H1 (cell line): ENCODE results near the gene OAT. TPM values are rescaled to one million over a fixed set of nuclear protein-coding genes. Genes with fewer than 3 reads are reported as not detected.

ENCODE experiments used
- BRCA1 ChIP-seq: IDR thresholded peaks from 2 replicates; pipeline ENCODE4 v1.6.1; 2012; ENCODE audit warnings: low read depth, low read length, improper control_type of control experiment
- CBX8 ChIP-seq: fragments of 300-800, 300-1000 bp; sonication (generic); IDR thresholded peaks from 2 replicates; pipeline ENCODE4 v1.7.1; 2016; ENCODE audit warnings: low read depth, low read length, borderline replicate concordance
- CEBPB ChIP-seq: IDR thresholded peaks from 2 replicates; pipeline ENCODE4 v1.6.1; 2012; ENCODE audit warnings: low read depth, low read length
- CHD1 ChIP-seq: IDR thresholded peaks from 2 replicates; pipeline ENCODE4 v1.6.1; 2012; ENCODE audit warnings: low read depth, low read length, improper control_type of control experiment
- GABPA ChIP-seq: IDR thresholded peaks from 2 replicates; pipeline ENCODE4 v1.6.1; 2011; ENCODE audit warnings: mild to moderate bottlenecking, low read length, moderate library complexity, borderline replicate concordance; ENCODE audit not compliant: insufficient read depth
- JUND ChIP-seq: IDR thresholded peaks from 2 replicates; pipeline ENCODE4 v1.6.1; 2011; ENCODE audit warnings: mild to moderate bottlenecking, improper control_type of control experiment, low read length
- KDM5A ChIP-seq: fragments of 200-600 bp; IDR thresholded peaks from 2 replicates; pipeline ENCODE4 v1.7.1; 2012; ENCODE audit warnings: mild to moderate bottlenecking, low read length, inconsistent platforms, mixed read lengths
- POLR2A ChIP-seq, 2 experiments: IDR thresholded peaks; 1 replicate in 1 of 2; 2 replicates in 1 of 2; pipeline ENCODE4 v1.6.1; 2011; ENCODE audit warnings: low read depth in 2 of 2, low read length in 2 of 2, mild to moderate bottlenecking in 2 of 2; ENCODE audit errors: control extremely low read depth in 1 of 2
- POLR2AphosphoS5 ChIP-seq: IDR thresholded peaks from 2 replicates; pipeline ENCODE4 v1.6.1; 2011; ENCODE audit warnings: low read depth, low read length
- RAD21 ChIP-seq, 2 experiments: IDR thresholded peaks in 1 of 2; conservative IDR thresholded peaks in 1 of 2; 2 replicates each; pipeline ENCODE4 v1.6.1; 2011; ENCODE audit warnings: low read depth in 2 of 2, low read length in 2 of 2, improper control_type of control experiment in 1 of 2, inconsistent platforms in 1 of 2, mild to moderate bottlenecking in 1 of 2, moderate library complexity in 1 of 2
- RNF2 ChIP-seq: fragments of 200-900, 300-1000 bp; sonication (generic); IDR thresholded peaks from 2 replicates; pipeline ENCODE4 v1.7.1; 2016; ENCODE audit warnings: borderline replicate concordance, low read depth, mild to moderate bottlenecking, antibody characterized with exemption, low read length; ENCODE audit not compliant: poor library complexity, severe bottlenecking; ENCODE audit errors: missing control alignments
- SP4 ChIP-seq: IDR thresholded peaks from 2 replicates; pipeline ENCODE4 v1.6.1; 2012; ENCODE audit warnings: low read length, inconsistent platforms
- SRF ChIP-seq: IDR thresholded peaks from 2 replicates; pipeline ENCODE4 v1.6.1; 2011; ENCODE audit warnings: mild to moderate bottlenecking, low read depth, low read length, moderate library complexity
- SUZ12 ChIP-seq: fragments of 200-600 bp; sonication (generic); IDR thresholded peaks from 2 replicates; pipeline ENCODE4 v1.6.1; 2012; ENCODE audit warnings: mild to moderate bottlenecking, inconsistent platforms, low read length, moderate library complexity, mixed read lengths
- TAF1 ChIP-seq: IDR thresholded peaks from 2 replicates; pipeline ENCODE4 v1.6.1; 2011; ENCODE audit warnings: mild to moderate bottlenecking, low read depth, low read length
- TBP ChIP-seq: IDR thresholded peaks from 2 replicates; pipeline ENCODE4 v1.6.1; 2011; ENCODE audit warnings: low read depth, low read length, improper control_type of control experiment
- YY1 ChIP-seq: IDR thresholded peaks from 2 replicates; pipeline ENCODE4 v1.6.1; 2011; ENCODE audit warnings: low read depth, mild to moderate bottlenecking, low read length
- polyA plus RNA-seq, 7 experiments: library from polyadenylated mRNA; depleted of rRNA in 3 of 7; stranded (reverse) in 5 of 7; unstranded in 2 of 7; fragments of >200 nt in 5 of 7; fragments of 200-250 nt in 2 of 7; gene quantifications; 1 replicate in 5 of 7; 2 replicates in 1 of 7; 4 replicates in 1 of 7; pipeline versions ENCODE4 v1.2.1 to v1.2.3, GENCODE V29; 2011 to 2013; ENCODE audit warnings: missing spikeins in 2 of 7, mixed read lengths in 2 of 7
- total RNA-seq: library from RNA; stranded (reverse); fragmentation: NEBNext Ultra II Directional; extraction: Animal tissue kit (Norgen Biotek cat#: 25700); gene quantifications from 2 replicates; pipeline ENCODE4 v1.2.1, GENCODE V29; 2021
- TF ChIP-seq, protein P1 (sequence below): IDR thresholded peaks from 2 replicates; pipeline ENCODE4 v1.6.1; 2012; ENCODE audit warnings: low read length, inconsistent platforms
- TF ChIP-seq, protein P2 (sequence below): IDR thresholded peaks from 2 replicates; pipeline ENCODE4 v1.6.1; 2012; ENCODE audit warnings: inconsistent platforms
- TF ChIP-seq, protein P3 (sequence below): IDR thresholded peaks from 2 replicates; pipeline ENCODE4 v1.6.1; 2011; ENCODE audit warnings: low read length, improper control_type of control experiment
- TF ChIP-seq, protein P4 (sequence below): IDR thresholded peaks from 2 replicates; pipeline ENCODE4 v1.6.1; 2012; ENCODE audit warnings: inconsistent platforms

The OAT gene
- total and polyA plus RNA-seq, 2 of the 8 experiments (the other 6 are each of a cell fraction or from before 2014, with no cell fraction given) = 67.8 to 121 TPM

DNA sequence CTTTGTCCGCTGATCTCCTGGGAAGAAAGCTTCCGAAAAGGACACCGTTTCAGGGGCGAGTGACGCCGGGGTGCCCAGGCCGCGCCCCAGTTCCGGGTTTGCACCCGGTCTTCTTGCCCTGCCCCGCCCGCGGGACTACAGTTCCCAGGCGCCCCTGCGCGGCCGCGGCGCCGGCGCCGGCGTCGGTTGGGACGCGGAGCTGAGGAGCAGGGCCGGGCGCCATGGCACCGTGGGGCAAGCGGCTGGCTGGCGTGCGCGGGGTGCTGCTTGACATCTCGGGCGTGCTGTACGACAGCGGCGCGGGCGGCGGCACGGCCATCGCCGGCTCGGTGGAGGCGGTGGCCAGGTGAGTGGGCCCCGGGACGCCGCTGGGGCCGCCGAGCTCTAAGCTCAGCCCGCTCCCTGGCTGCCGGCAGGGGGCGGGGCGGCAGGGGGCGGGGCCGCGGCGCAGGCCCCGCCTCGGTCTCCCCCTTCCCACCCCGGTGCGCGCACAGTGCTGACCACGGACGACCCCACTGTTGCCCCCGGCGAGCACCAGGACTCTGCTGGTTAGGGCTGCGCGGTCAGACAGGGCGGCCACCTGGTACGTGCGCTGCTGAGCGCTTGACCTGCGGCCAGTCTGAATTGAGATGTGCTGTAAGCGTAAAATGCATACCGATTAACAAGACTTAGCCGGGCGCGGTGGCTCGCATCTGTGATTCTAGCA is 43.1 kb upstream of the OAT start, which contains the start of gene LHPP (continued):
- TF ChIP-seq, protein P1, sequence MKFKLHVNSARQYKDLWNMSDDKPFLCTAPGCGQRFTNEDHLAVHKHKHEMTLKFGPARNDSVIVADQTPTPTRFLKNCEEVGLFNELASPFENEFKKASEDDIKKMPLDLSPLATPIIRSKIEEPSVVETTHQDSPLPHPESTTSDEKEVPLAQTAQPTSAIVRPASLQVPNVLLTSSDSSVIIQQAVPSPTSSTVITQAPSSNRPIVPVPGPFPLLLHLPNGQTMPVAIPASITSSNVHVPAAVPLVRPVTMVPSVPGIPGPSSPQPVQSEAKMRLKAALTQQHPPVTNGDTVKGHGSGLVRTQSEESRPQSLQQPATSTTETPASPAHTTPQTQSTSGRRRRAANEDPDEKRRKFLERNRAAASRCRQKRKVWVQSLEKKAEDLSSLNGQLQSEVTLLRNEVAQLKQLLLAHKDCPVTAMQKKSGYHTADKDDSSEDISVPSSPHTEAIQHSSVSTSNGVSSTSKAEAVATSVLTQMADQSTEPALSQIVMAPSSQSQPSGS = no peak
- no peak; a peak in 1 of 4 replicates for TF ChIP-seq RAD21 (IDR thresholded peaks at IDR 0.05 in 1 of 2, conservative IDR thresholded peaks at IDR 0.05 in 1 of 2; ENCODE audit: low read depth in 2 of 2, low read length in 2 of 2)
- no peak for TF ChIP-seq KDM5A
- TF ChIP-seq POLR2AphosphoS5 = no peak; the same call in 1 of the 2 replicates
- TF ChIP-seq YY1 = peak; percentile 75; the same call in 1 of the 2 replicates
- no peak for TF ChIP-seq CHD1
- TF ChIP-seq BRCA1 = no peak
- peak; percentile 40; the same call in 1 of the 2 replicates for TF ChIP-seq SRF
- TF ChIP-seq TBP = no peak
- TF ChIP-seq POLR2A (IDR thresholded peaks at IDR 0.05; ENCODE audit: control extremely low read depth in 1 of 2, low read depth in 2 of 2, low read length in 2 of 2) = peak in 1 of 2 experiments; percentile 48; a peak in 1 of 3 replicates
- TF ChIP-seq CBX8 = no peak
- no peak for TF ChIP-seq SUZ12
- TF ChIP-seq CEBPB = no peak
- TF ChIP-seq GABPA = no peak
- no peak for TF ChIP-seq SP4
- no peak for TF ChIP-seq RNF2
- TF ChIP-seq, protein P2, sequence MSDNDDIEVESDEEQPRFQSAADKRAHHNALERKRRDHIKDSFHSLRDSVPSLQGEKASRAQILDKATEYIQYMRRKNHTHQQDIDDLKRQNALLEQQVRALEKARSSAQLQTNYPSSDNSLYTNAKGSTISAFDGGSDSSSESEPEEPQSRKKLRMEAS = peak; percentile 22; the same call in 1 of the 2 replicates
- TF ChIP-seq, protein P3, sequence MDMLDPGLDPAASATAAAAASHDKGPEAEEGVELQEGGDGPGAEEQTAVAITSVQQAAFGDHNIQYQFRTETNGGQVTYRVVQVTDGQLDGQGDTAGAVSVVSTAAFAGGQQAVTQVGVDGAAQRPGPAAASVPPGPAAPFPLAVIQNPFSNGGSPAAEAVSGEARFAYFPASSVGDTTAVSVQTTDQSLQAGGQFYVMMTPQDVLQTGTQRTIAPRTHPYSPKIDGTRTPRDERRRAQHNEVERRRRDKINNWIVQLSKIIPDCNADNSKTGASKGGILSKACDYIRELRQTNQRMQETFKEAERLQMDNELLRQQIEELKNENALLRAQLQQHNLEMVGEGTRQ = no peak
- TF ChIP-seq JUND = no peak
- TF ChIP-seq, protein P4, sequence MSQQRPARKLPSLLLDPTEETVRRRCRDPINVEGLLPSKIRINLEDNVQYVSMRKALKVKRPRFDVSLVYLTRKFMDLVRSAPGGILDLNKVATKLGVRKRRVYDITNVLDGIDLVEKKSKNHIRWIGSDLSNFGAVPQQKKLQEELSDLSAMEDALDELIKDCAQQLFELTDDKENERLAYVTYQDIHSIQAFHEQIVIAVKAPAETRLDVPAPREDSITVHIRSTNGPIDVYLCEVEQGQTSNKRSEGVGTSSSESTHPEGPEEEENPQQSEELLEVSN = no peak
- TF ChIP-seq TAF1 = no peak
